Right cardiac atrium (tissue), 5 donors: ENCODE data around the gene AP2A1. TPM values are rescaled to one million over a fixed set of nuclear protein-coding genes. Genes with fewer than 3 reads are reported as not detected.

ENCODE experiments used
- microRNA-seq, 2 donors: library from miRNA; unstranded; fragments of <30 nt; microRNA quantifications; one replicate each; pipeline ENCODE4 v1.2.0, GENCODE V29; 2020 to 2021
- polyA plus RNA-seq: library from polyadenylated mRNA; stranded (reverse); fragments of 200-250 nt; gene quantifications from one replicate; pipeline ENCODE4 v1.2.3, GENCODE V29; 2013
- total RNA-seq, 4 donors: library from RNA; stranded (reverse); fragmentation: NEBNext Ultra II Directional; extraction: Animal tissue kit (Norgen Biotek cat#: 25700); gene quantifications; one replicate each; pipeline ENCODE4 v1.2.1, GENCODE V29; 2021
- donor health status: healthy with polysubstance abuse.
- donor health status: DM: no; HTN: yes; CAD: no.
- donor health status: DM: no; HTN: no; CAD: no.
- donor health status: DM: no; HTN: yes; CAD: no; lungs with severe emphysema.
- donor health status: DM: yes; HTN: yes; CAD: no.

The AP2A1 gene
- total and polyA plus RNA-seq, 5 donors, result 50.8 to 80.7 (median 72.9) TPM

Small RNA genes within 50 kb of the gene (microRNA-seq; reads per million reads assigned to microRNA genes)
- gene MIR4749 (0 to 0.42 reads per million in 2 donors), gene MIR6799 (0 reads per million in 2 donors), gene MIR6800 (0 to 0.42 reads per million in 2 donors)

Other genes starting within 250 kb of the AP2A1 start
- gene RCN3, start 239.0 kb upstream of the AP2A1 start, total RNA-seq, result 10 to 100 TPM; 10.2 to 27.4 (median 17.6) TPM
- gene RCN3, start 239.0 kb upstream of the AP2A1 start, polyA plus RNA-seq, result 29.3 TPM
- gene NOSIP, start 186.4 kb upstream of the AP2A1 start, total RNA-seq, result 10 to 100 TPM; 46.1 to 50.8 (median 48.3) TPM
- 57.7 TPM for gene NOSIP, start 186.4 kb upstream of the AP2A1 start, polyA plus RNA-seq
- under 1 TPM; 0.42 to 0.83 (median 0.69) TPM for gene PRRG2, start 185.7 kb upstream of the AP2A1 start, total RNA-seq
- 1.2 TPM for gene PRRG2, start 185.7 kb upstream of the AP2A1 start, polyA plus RNA-seq
- gene PRR12, start 175.8 kb upstream of the AP2A1 start, total RNA-seq, result 10 to 100 TPM; 13.1 to 19.9 (median 17.0) TPM
- 9.8 TPM for gene PRR12, start 175.8 kb upstream of the AP2A1 start, polyA plus RNA-seq
- gene RRAS, start 126.9 kb upstream of the AP2A1 start, total RNA-seq, result 100 to 1,000 TPM in 1 of 4 donors, 10 to 100 TPM in 3; 76.7 to 106 (median 85.3) TPM
- 153 TPM for gene RRAS, start 126.9 kb upstream of the AP2A1 start, polyA plus RNA-seq
- 10 to 100 TPM; 41.8 to 52.7 (median 42.3) TPM for gene SCAF1, start 124.8 kb upstream of the AP2A1 start, total RNA-seq
- gene SCAF1, start 124.8 kb upstream of the AP2A1 start, polyA plus RNA-seq, result 23.3 TPM
- gene IRF3, start 101.1 kb upstream of the AP2A1 start, total RNA-seq, result 10 to 100 TPM; 34.1 to 58.0 (median 40.7) TPM
- 39.6 TPM for gene IRF3, start 101.1 kb upstream of the AP2A1 start, polyA plus RNA-seq
- gene BCL2L12, start 101.1 kb upstream of the AP2A1 start, total RNA-seq, result 10 to 100 TPM in 3 of 4 donors, 1 to 10 TPM in 1; 8.6 to 14.0 (median 12.4) TPM
- gene BCL2L12, start 101.1 kb upstream of the AP2A1 start, polyA plus RNA-seq, result 15.1 TPM
- 100 to 1,000 TPM; 117 to 131 (median 125) TPM for gene PRMT1, start 89.7 kb upstream of the AP2A1 start, total RNA-seq
- gene PRMT1, start 89.7 kb upstream of the AP2A1 start, polyA plus RNA-seq, result 154 TPM
- under 1 TPM; 0.28 to 0.82 (median 0.44) TPM for gene ADM5, start 77.4 kb upstream of the AP2A1 start, total RNA-seq
- gene ADM5, start 77.4 kb upstream of the AP2A1 start, polyA plus RNA-seq, result 0.52 TPM
- gene CPT1C, start 75.9 kb upstream of the AP2A1 start, total RNA-seq, result 1 to 10 TPM; 4.8 to 8.5 (median 5.7) TPM
- 4.5 TPM for gene CPT1C, start 75.9 kb upstream of the AP2A1 start, polyA plus RNA-seq
- 1 to 10 TPM in 3 of 4 donors, under 1 TPM in 1; 0.59 to 1.4 (median 1.2) TPM for gene TSKS, start 3.7 kb upstream of the AP2A1 start, total RNA-seq
- gene TSKS, start 3.7 kb upstream of the AP2A1 start, polyA plus RNA-seq, result 1.1 TPM
- 10 to 100 TPM; 13.2 to 21.3 (median 16.4) TPM for gene FUZ, start 46.3 kb downstream of the AP2A1 start, total RNA-seq
- 25.8 TPM for gene FUZ, start 46.3 kb downstream of the AP2A1 start, polyA plus RNA-seq
- 10 to 100 TPM; 37.8 to 50.4 (median 43.1) TPM for gene MED25, start 51.3 kb downstream of the AP2A1 start, total RNA-seq
- 39.2 TPM for gene MED25, start 51.3 kb downstream of the AP2A1 start, polyA plus RNA-seq
- gene PTOV1, start 84.2 kb downstream of the AP2A1 start, total RNA-seq, result 100 to 1,000 TPM; 127 to 146 (median 141) TPM
- 134 TPM for gene PTOV1, start 84.2 kb downstream of the AP2A1 start, polyA plus RNA-seq
- gene PNKP, start 100.6 kb downstream of the AP2A1 start, total RNA-seq, result 100 to 1,000 TPM in 1 of 4 donors, 10 to 100 TPM in 3; 38.6 to 144 (median 42.9) TPM
- 40.8 TPM for gene PNKP, start 100.6 kb downstream of the AP2A1 start, polyA plus RNA-seq
- gene AKT1S1, start 110.4 kb downstream of the AP2A1 start, total RNA-seq, result 10 to 100 TPM; 32.4 to 38.7 (median 36.4) TPM
- gene AKT1S1, start 110.4 kb downstream of the AP2A1 start, polyA plus RNA-seq, result 40.2 TPM
- 10 to 100 TPM; 35.7 to 45.7 (median 42.1) TPM for gene TBC1D17, start 110.7 kb downstream of the AP2A1 start, total RNA-seq
- gene TBC1D17, start 110.7 kb downstream of the AP2A1 start, polyA plus RNA-seq, result 35.6 TPM
- gene IL4I1, start 129.9 kb downstream of the AP2A1 start, total RNA-seq, result under 1 TPM in 3 of 4 donors, not detected in 1; 0.24 to 0.92 (median 0.60) TPM
- gene IL4I1, start 129.9 kb downstream of the AP2A1 start, polyA plus RNA-seq, result 0.29 TPM
- gene ATF5, start 162.2 kb downstream of the AP2A1 start, total RNA-seq, result 10 to 100 TPM in 2 of 4 donors, 1 to 10 TPM in 2; 7.1 to 12.9 (median 9.4) TPM
- 16.8 TPM for gene ATF5, start 162.2 kb downstream of the AP2A1 start, polyA plus RNA-seq
- gene NUP62, start 162.5 kb downstream of the AP2A1 start, total RNA-seq, result 10 to 100 TPM; 25.9 to 34.0 (median 29.7) TPM
- gene NUP62, start 162.5 kb downstream of the AP2A1 start, polyA plus RNA-seq, result 19.9 TPM
- gene SIGLEC11, start 194.2 kb downstream of the AP2A1 start, total RNA-seq, result 1 to 10 TPM in 3 of 4 donors, under 1 TPM in 1; 0.64 to 1.6 (median 1.3) TPM
- 0.86 TPM for gene SIGLEC11, start 194.2 kb downstream of the AP2A1 start, polyA plus RNA-seq